ENCODE data around the gene MBNL1.

The MBNL1 gene

GRCh38 chr3:152373379-152373778 lies 104.7 kb downstream of the MBNL1 start:
- in situ Hi-C loops (cut with MboI; ENCODE audit: low sequenced_read_pairs), result no loop called here

DNA sequence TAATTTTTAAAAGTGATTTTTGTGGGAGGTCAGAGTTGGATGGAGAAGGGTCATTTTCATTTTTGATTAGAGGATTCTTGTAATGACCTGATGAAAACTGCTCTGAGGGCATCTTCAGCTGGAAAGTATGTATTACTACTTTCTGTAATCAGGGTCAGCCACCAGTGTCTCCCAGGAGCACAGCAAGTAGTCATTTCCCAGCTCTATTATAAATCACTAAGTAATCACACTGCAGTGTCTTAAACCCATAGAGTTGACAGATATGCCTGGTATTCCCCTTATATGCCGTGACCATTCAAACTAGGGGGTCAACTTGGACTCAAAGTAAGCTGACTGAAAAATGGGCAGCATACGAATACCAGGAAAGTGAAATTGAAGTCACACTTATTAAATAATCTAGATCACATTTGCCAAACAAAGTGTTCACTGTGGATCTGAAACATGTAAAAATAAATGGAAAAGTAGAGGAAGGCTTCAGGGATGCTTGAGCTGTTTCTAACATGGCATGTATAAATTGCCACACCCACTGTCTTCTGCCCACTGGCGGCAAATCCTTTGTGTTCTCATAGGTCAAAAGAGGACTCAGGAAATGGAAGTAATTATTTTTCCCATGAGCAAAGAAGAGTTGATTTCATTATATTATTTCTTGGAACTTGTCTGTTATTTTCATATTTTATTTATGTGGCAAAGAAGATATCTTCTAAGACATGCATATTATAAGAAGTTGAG lies 105.7 kb downstream of the MBNL1 start:
- in situ Hi-C loops (cut with MboI; ENCODE audit: low sequenced_read_pairs), result no loop called here

DNA sequence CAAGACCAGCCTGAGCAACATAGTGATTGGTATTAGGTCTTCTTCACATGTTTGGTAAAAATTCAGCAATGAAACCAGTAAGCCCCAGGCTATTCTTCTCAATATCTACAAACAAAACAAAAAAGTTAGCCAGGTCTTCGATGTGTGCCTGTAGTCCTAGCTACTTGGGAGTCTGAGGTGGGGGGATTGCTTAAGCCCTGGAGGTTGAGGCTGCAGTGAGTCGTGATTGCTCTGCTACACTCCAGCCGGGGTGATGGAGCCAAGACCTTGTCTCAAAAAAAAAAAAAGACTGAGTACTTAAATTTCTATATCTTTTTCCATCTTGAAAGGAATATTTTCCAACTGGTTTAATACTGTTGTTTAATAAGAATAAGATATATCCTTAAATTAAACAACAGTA lies 106.8 kb downstream of the MBNL1 start:
- in situ Hi-C loops (cut with MboI; ENCODE audit: low sequenced_read_pairs), result no loop called here

- in situ Hi-C loops (cut with MboI; ENCODE audit: low sequenced_read_pairs), result no loop called here
Observed at GRCh38 chr3:152376351-152377183, 107.8 kb downstream of the MBNL1 start.

DNA sequence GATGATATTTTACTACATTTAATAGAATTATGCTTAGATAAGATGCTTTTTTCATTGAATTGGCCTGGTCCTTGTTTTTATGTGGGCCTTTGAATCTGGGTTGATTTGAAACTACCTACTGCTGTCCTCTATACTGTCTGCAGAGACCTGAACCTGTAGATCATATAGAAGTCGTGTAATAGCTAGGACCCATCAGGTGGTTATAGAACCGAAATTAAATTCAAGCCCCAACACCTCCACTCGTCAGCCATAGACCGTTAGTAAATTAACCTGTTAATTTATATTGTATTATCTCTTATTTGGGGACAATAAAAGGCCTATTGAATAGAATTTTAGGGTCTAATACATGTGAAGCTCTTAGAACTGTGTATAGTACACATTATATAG lies 108.4 kb downstream of the MBNL1 start:
- in situ Hi-C loops (cut with MboI; ENCODE audit: low sequenced_read_pairs), result no loop called here

DNA sequence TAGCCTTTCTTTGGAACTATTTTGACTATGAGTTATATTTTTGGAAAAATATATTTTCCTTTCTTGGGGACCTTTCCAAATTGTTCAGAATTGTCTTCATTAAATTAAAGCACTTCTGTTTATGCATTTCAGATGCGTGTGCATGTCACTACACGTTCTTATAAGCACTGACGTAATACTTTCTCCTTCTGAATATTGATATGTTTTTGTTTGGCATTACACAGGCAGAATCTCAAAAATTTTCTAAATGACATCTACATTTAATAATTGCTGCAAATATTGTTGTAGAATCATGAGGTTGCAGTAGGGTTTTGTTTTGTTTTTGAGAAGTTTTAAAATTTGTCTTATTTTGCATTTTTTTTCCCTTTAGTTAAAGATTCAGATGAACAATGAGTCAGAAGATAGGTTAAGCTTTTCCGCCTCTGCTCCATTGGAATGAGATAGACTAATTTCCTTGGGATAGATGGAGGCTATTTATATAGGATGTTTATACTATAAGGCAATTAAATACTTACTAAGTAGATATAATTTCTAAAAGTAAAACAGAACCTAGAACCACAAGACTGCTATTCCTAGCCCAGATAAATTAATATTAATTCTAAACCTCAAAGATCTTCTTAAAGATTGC lies 110.8 kb downstream of the MBNL1 start:
- in situ Hi-C loops (cut with MboI; ENCODE audit: low sequenced_read_pairs), result no loop called here

GRCh38 chr3:152380043-152380442 lies 111.3 kb downstream of the MBNL1 start:
- in situ Hi-C loops (cut with MboI; ENCODE audit: low sequenced_read_pairs), result no loop called here

DNA sequence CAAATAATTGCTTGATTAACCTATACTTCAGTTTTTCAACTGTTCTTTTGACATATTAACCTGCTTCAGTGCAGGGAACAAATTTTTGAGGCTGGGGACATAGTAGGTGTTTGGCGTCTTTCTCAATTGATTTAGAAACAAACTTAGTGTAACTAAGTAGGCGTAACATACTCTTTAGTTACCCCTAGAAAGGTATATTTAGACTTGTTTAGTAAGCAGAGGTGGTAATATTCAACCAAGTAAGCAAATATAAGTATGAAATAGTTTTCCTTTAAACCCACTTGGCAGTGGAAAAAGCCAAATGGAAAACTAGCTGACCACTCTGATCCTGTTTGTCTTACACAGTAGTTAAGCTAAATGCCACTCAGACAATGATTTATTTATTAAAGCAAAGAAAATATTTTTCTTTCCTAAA lies 113.2 kb downstream of the MBNL1 start:
- in situ Hi-C loops (cut with MboI; ENCODE audit: low sequenced_read_pairs), result no loop called here

- in situ Hi-C loops (cut with MboI; ENCODE audit: low sequenced_read_pairs), result no loop called here
Observed at GRCh38 chr3:152382312-152383135, 113.8 kb downstream of the MBNL1 start.

GRCh38 chr3:152383136-152383606 lies 114.4 kb downstream of the MBNL1 start:
- in situ Hi-C loops (cut with MboI; ENCODE audit: low sequenced_read_pairs), result no loop called here

GRCh38 chr3:152384412-152384811 lies 115.7 kb downstream of the MBNL1 start:
- in situ Hi-C loops (cut with MboI; ENCODE audit: low sequenced_read_pairs), result no loop called here

- in situ Hi-C loops (cut with MboI; ENCODE audit: low sequenced_read_pairs), result no loop called here
Observed at GRCh38 chr3:152385761-152386160, 117.0 kb downstream of the MBNL1 start.

DNA sequence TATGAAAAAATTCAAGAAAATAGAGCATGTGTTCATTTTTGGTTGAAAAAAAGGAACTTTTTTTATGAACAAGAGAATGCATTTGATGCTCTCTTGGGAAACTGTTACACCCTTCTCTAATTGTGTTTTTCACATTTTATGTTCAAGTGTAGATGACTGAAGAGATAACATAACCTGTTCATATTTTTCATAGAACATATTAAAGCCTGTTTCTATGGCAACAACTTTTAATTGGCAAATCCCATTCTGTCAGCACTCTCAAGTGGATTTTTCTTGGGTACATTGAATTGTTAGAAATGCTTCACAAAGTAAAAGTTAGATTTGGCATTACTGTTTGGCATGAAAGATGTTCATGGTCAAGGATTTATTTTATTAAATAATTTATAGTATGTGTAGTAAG lies 117.5 kb downstream of the MBNL1 start:
- in situ Hi-C loops (cut with MboI; ENCODE audit: low sequenced_read_pairs), result no loop called here

- in situ Hi-C loops (cut with MboI; ENCODE audit: low sequenced_read_pairs), result no loop called here
Observed at GRCh38 chr3:152388631-152389030, 119.9 kb downstream of the MBNL1 start.

DNA sequence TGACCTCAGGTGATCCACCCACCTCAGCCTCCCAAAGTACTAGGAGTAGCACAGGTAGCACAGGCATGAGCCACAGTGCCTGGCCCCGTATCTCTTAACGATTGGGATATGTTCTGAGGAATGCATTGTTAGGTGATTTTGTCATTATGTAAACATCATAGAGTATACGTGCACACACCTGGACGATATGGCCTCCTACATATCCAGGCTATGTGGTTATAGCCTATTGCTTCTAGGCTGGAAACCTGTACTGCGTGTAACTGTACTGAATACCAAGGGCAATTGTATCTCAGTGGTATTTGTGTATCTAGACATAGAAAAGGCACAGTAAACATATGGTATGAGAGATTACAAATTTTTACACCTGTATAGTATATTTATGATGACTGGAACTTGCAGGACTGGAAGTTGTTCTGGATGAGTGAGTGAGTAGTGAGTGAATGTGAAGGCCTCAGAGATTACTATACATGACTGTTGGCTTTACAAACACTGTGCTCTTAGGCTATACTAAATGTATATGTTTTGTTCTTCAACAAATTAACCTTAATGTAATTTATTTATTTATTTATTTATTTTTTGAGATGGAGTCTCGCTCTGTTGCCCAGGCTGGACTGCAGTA lies 120.7 kb downstream of the MBNL1 start:
- in situ Hi-C loops (cut with MboI; ENCODE audit: low sequenced_read_pairs), result no loop called here

DNA sequence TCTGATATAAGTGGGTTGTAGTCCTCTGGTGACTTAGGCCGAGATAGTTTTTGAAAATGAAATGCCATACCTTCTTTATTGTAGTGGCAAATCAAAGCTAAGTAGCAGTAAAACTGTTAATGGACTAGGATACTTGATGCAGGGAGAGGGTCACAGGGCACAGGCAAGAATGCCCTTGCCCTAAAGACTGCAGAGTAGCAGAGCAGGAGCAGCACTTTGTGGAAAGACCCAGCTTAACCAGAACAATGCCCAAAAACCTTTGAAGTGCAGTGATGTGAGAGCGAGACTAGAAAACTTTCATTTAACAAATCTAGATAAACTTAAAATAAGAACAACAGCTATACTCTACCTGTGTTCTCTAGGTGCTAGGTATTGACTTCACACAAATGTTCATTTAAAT lies 121.9 kb downstream of the MBNL1 start:
- in situ Hi-C loops (cut with MboI; ENCODE audit: low sequenced_read_pairs), result no loop called here

DNA sequence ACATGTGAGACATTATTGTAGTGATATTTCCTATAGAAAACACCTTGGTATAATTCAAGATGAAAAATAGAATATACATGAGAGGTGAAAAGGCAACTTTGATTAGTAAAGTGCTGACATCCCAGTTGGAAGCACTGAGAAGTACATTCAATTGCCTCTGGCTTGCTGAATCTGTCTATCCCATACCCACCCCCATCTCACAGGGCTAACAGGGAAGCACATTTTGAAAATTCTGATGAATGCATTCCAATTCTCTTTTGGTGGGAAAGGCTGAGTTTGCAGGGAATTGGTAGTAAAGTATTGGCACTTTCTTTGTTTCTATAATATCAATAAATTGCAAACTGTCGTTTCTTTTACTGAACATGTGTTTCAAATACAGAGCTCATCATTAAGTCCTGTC lies 122.9 kb downstream of the MBNL1 start:
- in situ Hi-C loops (cut with MboI; ENCODE audit: low sequenced_read_pairs), result no loop called here

GRCh38 chr3:152392272-152392880 lies 123.6 kb downstream of the MBNL1 start:
- in situ Hi-C loops (cut with MboI; ENCODE audit: low sequenced_read_pairs), result no loop called here

DNA sequence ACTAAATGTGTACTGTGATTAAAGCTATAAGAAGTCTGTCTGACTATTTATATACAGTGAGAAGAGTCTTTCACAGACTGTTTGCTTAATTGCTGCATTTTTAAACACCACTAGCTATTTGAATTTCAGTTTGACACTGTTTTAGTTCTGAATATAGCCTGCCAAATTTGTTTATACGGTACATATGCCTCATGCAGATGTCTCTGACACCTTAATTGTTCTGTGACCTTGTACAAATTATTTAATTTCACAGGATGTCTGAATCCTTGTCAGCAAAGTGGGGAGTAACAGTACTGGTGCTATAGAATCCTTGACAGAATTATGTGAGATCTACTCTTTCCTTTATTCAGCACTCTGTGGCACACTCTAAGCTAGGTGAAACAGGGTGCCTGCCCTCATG lies 125.5 kb downstream of the MBNL1 start:
- in situ Hi-C loops (cut with MboI; ENCODE audit: low sequenced_read_pairs), result no loop called here

DNA sequence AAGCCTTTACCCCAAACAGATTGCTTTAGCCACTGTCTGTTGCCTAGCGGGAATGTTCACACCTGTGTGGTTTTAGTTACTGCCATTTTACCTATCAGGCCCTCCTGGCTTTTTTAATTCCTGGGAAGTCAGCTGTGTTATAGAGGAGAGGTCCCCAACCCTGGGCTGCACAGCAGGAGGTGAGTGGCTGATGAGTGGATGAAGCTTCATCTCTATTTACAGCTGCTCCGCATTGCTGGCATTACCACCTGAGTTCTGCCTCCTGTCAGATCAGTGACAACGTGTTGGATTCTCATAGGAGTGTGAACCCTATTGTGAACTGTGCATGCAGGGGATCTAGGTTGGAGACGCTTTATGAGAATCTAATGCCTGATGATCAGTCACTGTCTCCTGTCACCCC lies 127.0 kb downstream of the MBNL1 start:
- in situ Hi-C loops (cut with MboI; ENCODE audit: low sequenced_read_pairs), result no loop called here
